Adrenal gland (tissue), 12 donors: ENCODE results near the gene ZBTB39. TPM values are rescaled to one million over a fixed set of nuclear protein-coding genes. Genes with fewer than 3 reads are reported as not detected.

Experiments used
- DNase-seq, 7 donors: peaks; one replicate each; pipeline ENCODE4 v3.0.0-alpha.2; 2019 to 2020
- H3K27ac ChIP-seq, 5 donors: fragments of 200-600 bp; sonication (generic) in 4 of 5; 1 replicate in 3 of 5; 2 replicates in 2 of 5; pipeline versions ENCODE4 v1.5.1 to v1.8.0; 2016 to 2020; ENCODE audit warnings: mild to moderate bottlenecking in 1 of 5
- H3K27me3 ChIP-seq: fragments of 200-600 bp; 2 replicates; pipeline ENCODE4 v1.8.0; 2021
- H3K36me3 ChIP-seq, 2 donors: fragments of 200-600 bp; replicated peaks in 1 of 2; 1 replicate in 1 of 2; 2 replicates in 1 of 2; pipeline versions ENCODE4 v1.5.1 to v1.8.0; 2018 to 2022
- H3K4me1 ChIP-seq, 2 donors: fragments of 200-600 bp; replicated peaks in 1 of 2; 1 replicate in 1 of 2; 2 replicates in 1 of 2; pipeline versions ENCODE4 v1.5.1 to v1.8.0; 2018 to 2021
- H3K4me3 ChIP-seq, 4 donors: fragments of 200-600 bp; sonication (generic) in 3 of 4; one replicate each; pipeline ENCODE4 v1.5.1; 2016 to 2018
- H3K9me3 ChIP-seq, 3 donors: fragments of 200-600 bp; sonication (generic) in 1 of 3; replicated peaks in 1 of 3; 1 replicate in 2 of 3; 2 replicates in 1 of 3; pipeline versions ENCODE4 v1.5.1 to v1.8.0; 2016 to 2021
- CTCF ChIP-seq, 6 experiments: fragments of 450-650 bp in 4 of 6; fragments of 200-600 bp in 2 of 6; sonication (generic) in 1 of 6; IDR thresholded peaks; 1 replicate in 5 of 6; 2 replicates in 1 of 6; pipeline versions ENCODE4 v1.5.1 to v1.8.0; 2016 to 2021; ENCODE audit warnings: antibody characterized with exemption in 6 of 6, mild to moderate bottlenecking in 2 of 6, moderate library complexity in 1 of 6
- POLR2A ChIP-seq, 2 donors: fragments of 450-650 bp; IDR thresholded peaks; one replicate each; pipeline ENCODE4 v1.6.1; 2017; ENCODE audit warnings: antibody characterized with exemption in 2 of 2, mild to moderate bottlenecking in 2 of 2, moderate library complexity in 1 of 2
- WGBS, 4 donors: extraction: QIAGEN DNeasy Blood & Tissue Kit in 2 of 4; methylation state at CpG; one replicate each; pipeline versions ENCODE4 v1.1.5 to v1.1.7; 2013 to 2017; 5-methylcytosine and 5-hydroxymethylcytosine counted together
- intact Hi-C, 2 donors: fragments of 100-400 bp; cut with DNase I; formaldehyde crosslinking; loops; one replicate each; pipeline versions ENCODE4 v1.14.1 to v1.15.0; 2022 to 2023
- polyA plus RNA-seq, 3 donors: library from polyadenylated mRNA; stranded (reverse); fragments of 200-250 nt in 2 of 3; fragments of 350-450 nt in 1 of 3; fragmentation: Illumina TruSeq in 1 of 3; extraction: RNeasy Lipid Tissue Mini Kit (QIAGEN cat#74804) in 1 of 3; gene quantifications; one replicate each; pipeline ENCODE4 v1.2.3, GENCODE V29; 2013 to 2014
- total RNA-seq, 9 donors: library from RNA; depleted of rRNA in 4 of 9; stranded (reverse); fragments of >200 nt in 4 of 9; fragments of 120-200 nt in 1 of 9; fragmentation: NEBNext Ultra II Directional in 1 of 9; extraction: Animal tissue kit (Norgen Biotek cat#: 25700) in 1 of 9; gene quantifications; one replicate each; pipeline versions ENCODE4 v1.1.0 to v1.2.4, GENCODE V29; 2013 to 2023
- donor health status: healthy with polysubstance abuse.
- donor health status: Bipolar disorder and iron deficiency.
- donor health status: DM: yes; HTN: yes; CAD: no.
- donor health status: DM: no; HTN: no; CAD: no.
- donor health status: DM: no; HTN: no; CAD: no.
- donor health status: DM: yes; HTN: yes; CAD: no.

The ZBTB39 gene
- total and polyA plus RNA-seq, 12 donors: 1.4 to 6.0 (median 3.9) TPM

- no peaks in the 10 kb centered on the region for H3K27me3 ChIP-seq
- TF ChIP-seq POLR2A (IDR thresholded peaks at IDR 0.05) (no peak), CTCF (IDR thresholded peaks at IDR 0.05) (no peak)
- intact Hi-C loops: loop anchor here (5.0 kb wide), 2 partner anchors 46 to 51 kb away; no protein-coding TSS in a partner anchor
- peaks cover 0 to 9% of the 10 kb centered on the region in 2 donors for H3K4me1 ChIP-seq
- H3K27ac ChIP-seq: no peak overlapping the region
- DNase-seq: no peak
- no peak overlapping the region for H3K4me3 ChIP-seq
- H3K36me3 ChIP-seq: no peaks in the 10 kb centered on the region
- no peaks in the 10 kb centered on the region for H3K9me3 ChIP-seq
- 72 to 74% (median 73%) methylated on average over 11 to 12 of the region's 12 CpGs for WGBS, 4 donors
These were observed 5.4 kb upstream of the ZBTB39 start for GRCh38 chr12:57011438-57012424.

DNA sequence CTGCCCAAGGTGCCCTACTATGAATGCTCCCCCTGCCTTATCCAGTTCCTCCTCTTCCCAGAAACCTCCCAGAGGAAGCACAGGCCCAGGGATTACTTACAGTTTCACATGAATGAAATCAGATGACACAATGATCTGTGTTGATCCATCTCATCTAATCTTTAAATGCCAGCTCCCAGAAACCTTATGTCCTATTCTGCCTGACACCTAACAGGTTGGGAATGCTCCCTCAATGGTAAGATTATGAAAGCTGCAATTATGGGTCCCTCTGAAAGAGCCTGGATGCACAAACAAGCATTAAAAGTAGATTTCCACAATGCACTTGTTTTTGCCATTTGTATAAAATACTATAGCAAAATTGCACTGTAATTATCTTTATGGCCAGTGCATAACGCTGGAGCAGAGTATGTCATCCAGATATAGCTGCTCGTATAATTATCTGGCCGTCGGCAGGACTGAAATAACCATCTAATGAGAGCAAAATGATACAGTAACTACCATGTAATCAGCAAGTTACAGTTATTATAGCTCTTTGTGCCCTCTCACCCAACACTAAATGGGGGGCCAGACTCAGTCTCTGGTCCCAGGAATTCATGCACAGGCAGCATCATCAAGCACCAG lies 4.4 kb upstream of the ZBTB39 start:
- intact Hi-C loops: loop anchor here (5.0 kb wide), 2 partner anchors 47 to 52 kb away; no protein-coding TSS in a partner anchor
- Histone ChIP-seq H3K36me3 (no peaks in the 10 kb centered on the region), H3K4me3 (no peak overlapping the region), H3K27me3 (no peaks in the 10 kb centered on the region), H3K4me1 (peaks cover 1 to 12% of the 10 kb centered on the region in 2 donors), H3K9me3 (no peaks in the 10 kb centered on the region), H3K27ac (no peak overlapping the region)
- TF ChIP-seq CTCF (IDR thresholded peaks at IDR 0.05): no peak
- TF ChIP-seq POLR2A (IDR thresholded peaks at IDR 0.05): no peak
- 81 to 93% (median 84%) methylated on average over 4 of the region's 4 CpGs for WGBS, 4 donors
- no peak for DNase-seq

- no peaks in the 10 kb centered on the region for H3K9me3 ChIP-seq
- intact Hi-C loops: loop anchor here (5.0 kb wide), 2 partner anchors 47 to 52 kb away; no protein-coding TSS in a partner anchor
- no peak overlapping the region for H3K4me3 ChIP-seq
- TF ChIP-seq CTCF (IDR thresholded peaks at IDR 0.05) (no peak), POLR2A (IDR thresholded peaks at IDR 0.05) (no peak)
- DNase-seq: no peak
- H3K36me3 ChIP-seq: no peaks in the 10 kb centered on the region
- no peaks in the 10 kb centered on the region for H3K27me3 ChIP-seq
- no peak overlapping the region for H3K27ac ChIP-seq
- peaks cover 8 to 18% of the 10 kb centered on the region in 2 donors for H3K4me1 ChIP-seq
- WGBS, 4 donors: 76 to 94% (median 81%) methylated on average over 5 of the region's 5 CpGs
These were observed 3.7 kb upstream of the ZBTB39 start for GRCh38 chr12:57009949-57010626.

DNA sequence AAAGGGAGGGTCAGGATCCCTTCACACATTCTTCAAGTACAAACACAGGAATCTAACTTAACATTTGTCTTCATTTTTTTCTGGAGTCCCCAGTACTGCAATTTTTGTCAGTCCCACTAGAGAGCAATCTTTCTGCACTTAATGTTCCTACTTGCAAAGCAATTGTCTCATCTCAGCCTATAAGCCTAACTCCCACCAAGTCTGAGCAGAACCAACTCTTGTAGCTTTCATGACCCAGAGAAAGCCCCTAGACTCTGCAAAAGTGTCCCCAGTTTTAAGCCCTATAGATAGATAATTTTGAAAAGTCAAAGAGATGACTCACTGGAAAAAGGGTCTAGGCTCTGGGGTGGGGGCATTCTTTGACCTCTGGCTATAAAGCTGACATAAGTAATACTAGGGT lies 1.8 kb upstream of the ZBTB39 start:
- Histone ChIP-seq H3K4me3 (no peak overlapping the region), H3K9me3 (no peaks in the 10 kb centered on the region), H3K27ac (no peak overlapping the region), H3K36me3 (peaks cover 0 to 15% of the 10 kb centered on the region in 2 donors), H3K4me1 (peaks cover 8 to 21% of the 10 kb centered on the region in 2 donors), H3K27me3 (no peaks in the 10 kb centered on the region)
- intact Hi-C loops: no loop called here
- TF ChIP-seq CTCF (IDR thresholded peaks at IDR 0.05): peak; percentile 36 to 69 (median 60)
- no peak for TF ChIP-seq POLR2A (IDR thresholded peaks at IDR 0.05)
- DNase-seq: no peak
